ENCODE results near the gene TUBB.

DNA sequence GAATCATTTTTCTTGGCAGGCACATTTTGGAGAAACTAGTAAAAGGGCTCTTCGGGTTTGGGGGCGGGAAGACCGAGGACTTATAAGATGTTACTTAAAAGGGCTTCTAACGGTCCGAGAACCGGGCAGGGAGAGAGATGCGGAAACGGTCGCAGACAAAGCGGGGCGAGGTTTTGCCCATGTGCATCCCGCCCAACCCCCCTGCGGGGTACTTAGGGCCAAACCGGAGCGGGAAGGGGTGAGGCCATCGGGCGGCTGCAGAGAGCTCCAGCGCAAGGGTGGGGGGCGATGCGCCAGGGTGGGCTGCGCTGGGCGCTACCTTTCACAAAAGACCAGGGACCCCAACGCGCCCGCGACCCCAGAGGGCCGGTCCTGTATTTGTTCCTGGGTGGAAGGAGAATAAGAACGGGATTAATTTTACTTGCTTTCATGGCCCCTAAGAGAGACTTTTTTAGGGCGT, 616 bp downstream of the TUBB start:
- TF ChIP-seq MAX (IDR thresholded peaks at IDR 0.05) (no peak), CTCF (IDR thresholded peaks at IDR 0.05; ENCODE audit: low read depth, low read length, missing input control) (no peak), ATF3 (IDR thresholded peaks at IDR 0.05) (no peak), JUND (IDR thresholded peaks at IDR 0.05) (no peak), EGR1 (IDR thresholded peaks at IDR 0.05; ENCODE audit: low read depth in 2 of 2) (no peak), YY1 (IDR thresholded peaks at IDR 0.05) (no peak), SP1 (IDR thresholded peaks at IDR 0.05) (no peak), FOXA1 (IDR thresholded peaks at IDR 0.05) (no peak), RAD21 (IDR thresholded peaks at IDR 0.05) (no peak), ZBTB33 (IDR thresholded peaks at IDR 0.05) (no peak)
- TF ChIP-seq, protein P1, sequence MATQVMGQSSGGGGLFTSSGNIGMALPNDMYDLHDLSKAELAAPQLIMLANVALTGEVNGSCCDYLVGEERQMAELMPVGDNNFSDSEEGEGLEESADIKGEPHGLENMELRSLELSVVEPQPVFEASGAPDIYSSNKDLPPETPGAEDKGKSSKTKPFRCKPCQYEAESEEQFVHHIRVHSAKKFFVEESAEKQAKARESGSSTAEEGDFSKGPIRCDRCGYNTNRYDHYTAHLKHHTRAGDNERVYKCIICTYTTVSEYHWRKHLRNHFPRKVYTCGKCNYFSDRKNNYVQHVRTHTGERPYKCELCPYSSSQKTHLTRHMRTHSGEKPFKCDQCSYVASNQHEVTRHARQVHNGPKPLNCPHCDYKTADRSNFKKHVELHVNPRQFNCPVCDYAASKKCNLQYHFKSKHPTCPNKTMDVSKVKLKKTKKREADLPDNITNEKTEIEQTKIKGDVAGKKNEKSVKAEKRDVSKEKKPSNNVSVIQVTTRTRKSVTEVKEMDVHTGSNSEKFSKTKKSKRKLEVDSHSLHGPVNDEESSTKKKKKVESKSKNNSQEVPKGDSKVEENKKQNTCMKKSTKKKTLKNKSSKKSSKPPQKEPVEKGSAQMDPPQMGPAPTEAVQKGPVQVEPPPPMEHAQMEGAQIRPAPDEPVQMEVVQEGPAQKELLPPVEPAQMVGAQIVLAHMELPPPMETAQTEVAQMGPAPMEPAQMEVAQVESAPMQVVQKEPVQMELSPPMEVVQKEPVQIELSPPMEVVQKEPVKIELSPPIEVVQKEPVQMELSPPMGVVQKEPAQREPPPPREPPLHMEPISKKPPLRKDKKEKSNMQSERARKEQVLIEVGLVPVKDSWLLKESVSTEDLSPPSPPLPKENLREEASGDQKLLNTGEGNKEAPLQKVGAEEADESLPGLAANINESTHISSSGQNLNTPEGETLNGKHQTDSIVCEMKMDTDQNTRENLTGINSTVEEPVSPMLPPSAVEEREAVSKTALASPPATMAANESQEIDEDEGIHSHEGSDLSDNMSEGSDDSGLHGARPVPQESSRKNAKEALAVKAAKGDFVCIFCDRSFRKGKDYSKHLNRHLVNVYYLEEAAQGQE (IDR thresholded peaks at IDR 0.05), result no peak
